ENCODE results near the gene KRTAP10-7.
A peak's percentile ranks its signal among the peaks of the same experiment; 100 is the strongest.
"Not testable (repeated sequence)": the region's sequence is repeated elsewhere in the genome, so short reads cannot be mapped to it uniquely, and the experiment has no call there.

Gene KRTAP10-7

DNA sequence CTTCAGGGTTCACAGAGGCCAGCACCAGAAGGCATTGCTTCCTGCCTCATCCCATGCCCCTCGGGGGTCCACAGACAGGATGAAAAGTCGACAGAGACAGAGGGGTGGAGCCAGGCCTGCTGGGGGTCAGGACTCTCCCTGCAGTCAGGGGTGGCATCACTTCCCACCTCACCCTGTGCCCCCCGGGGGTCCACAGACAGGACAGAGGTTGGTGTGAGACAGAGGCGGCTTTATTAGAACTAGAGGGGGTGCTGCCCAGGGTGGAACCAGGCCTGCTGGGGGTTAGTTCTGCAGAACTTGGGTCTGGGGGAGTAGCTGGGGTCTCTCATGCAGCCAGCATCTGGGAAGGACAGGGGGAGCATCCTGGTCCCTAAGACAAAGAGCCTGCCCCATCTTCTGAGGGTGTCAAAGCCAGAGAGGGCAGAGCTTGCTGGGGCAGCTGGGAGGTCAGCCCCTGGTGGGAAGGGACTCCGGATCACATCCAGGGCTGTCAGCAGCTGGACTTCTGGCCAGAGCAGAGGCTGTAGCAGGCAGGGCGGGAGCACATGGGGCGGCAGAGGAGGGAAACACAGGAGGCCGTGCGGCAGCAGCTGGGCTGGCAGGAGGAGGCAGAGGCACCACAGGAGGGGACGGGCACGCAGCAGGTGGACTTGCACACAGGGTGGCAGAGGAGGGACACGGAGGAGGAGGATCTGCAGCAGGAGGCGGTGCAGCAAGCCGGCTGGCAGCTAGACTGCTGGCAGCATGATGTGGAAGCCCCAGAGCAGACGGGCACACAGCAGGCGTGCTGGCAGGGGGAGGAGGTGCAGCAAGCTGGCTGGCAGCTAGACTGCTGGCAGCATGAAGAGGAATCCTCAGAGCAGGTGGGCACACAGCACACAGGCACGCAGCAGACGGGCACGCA is 9.2 kb upstream of the KRTAP10-7 start:
- peak in 1 of 2 experiments; percentile 46 for DNase-seq

DNA sequence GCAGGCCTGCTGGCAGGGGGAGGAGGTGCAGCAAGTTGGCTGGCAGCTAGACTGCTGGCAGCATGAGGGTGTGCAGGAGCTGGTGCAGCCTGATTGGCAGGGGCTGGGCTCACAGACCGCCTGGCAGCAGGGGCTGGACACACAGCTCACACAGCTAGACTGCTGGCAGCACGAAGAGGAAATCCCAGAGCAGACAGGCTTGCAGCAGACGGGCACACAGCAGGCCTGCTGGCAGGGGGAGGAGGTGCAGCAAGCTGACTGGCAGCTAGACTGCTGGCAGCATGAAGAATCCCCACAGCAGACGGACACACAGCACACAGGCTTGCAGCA is 8.6 kb upstream of the KRTAP10-7 start:
- DNase-seq: peak in 1 of 2 experiments; percentile 34

DNA sequence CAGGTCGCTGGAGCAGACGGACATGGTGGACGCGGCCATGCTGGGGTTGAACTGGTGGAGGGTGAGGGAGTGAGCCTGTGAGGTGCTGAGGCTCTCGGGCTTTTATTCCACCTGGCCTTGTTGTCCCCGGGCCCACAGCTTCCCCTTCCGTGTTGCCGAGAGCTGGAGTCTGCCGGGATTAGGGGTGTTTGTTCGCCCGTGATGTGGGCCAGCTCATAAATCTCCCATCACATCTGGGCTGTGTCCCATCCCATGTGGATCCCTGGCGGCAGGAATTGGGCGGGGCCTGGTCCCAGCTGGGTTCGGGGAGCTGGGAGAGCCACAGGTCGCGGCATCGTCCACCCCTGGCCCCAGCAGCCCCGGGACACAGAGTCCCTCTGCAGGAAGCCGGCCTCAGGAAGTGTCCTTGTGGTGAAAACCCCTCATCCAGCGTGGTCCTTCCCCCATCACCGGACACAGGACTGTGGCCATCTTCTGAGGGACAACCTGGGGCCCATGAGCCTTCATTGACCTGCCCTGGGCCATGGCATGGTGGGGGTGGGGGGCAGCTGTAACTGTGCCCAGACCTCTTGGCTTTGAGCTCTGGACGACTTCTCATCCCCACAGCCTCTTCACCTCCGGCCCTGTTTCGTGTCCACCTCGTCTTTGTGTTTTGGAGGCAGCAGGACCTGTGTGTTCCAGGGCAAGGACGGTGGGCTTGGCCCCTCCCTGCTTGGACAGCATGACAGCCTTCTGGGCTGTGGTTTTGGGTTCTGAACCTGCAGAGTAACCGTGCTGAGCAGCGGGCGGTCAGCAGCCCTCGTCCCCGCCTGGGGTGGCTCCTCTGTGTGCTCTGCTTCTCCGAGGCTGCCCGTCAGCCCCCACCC is 7.7 kb upstream of the KRTAP10-7 start, which contains the start of gene KRTAP10-6:
Gene KRTAP10-6 (minus strand): TSS at position 60 of the 866 bp plus-strand sequence. CDS start 21 bp downstream, at position 39.
- DNase-seq: no peak

DNA sequence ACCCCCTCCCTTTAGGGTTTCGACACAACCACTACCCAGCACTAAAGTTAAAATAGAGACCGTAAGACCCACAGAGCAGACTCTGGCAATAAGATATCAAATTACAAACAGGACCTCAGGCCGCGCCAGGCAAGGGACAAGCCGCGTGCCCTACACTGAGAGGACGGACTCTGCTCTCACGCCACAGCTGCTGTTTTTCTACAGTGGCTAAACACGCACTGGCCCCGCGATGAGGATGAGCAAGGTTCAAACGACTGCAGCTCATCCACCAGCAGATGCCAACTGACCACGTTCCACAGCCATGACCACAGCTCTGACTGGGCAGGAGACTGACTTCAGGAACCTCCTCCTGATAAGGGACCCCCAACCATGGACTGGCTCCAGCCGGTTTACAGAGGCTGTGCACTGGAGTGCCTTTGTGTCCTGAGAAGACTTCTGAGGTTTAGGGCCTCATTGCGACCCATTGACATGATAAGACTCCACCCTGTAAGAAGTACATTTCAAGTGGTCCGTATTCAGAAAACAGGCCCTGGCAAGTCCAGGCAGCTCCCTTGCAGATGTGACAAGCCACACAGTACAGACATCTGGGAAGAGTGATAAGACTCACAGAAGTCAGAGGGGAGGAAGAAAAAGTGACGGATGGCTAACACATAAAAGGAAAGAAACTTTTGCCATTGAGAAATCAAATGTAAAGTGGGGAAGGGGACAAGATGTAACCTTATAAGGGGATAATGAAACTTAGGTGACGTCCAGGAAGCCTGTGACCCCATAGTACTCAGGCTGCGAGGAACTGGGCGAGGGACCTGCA is 6.6 kb upstream of the KRTAP10-7 start:
- DNase-seq: no peak

DNA sequence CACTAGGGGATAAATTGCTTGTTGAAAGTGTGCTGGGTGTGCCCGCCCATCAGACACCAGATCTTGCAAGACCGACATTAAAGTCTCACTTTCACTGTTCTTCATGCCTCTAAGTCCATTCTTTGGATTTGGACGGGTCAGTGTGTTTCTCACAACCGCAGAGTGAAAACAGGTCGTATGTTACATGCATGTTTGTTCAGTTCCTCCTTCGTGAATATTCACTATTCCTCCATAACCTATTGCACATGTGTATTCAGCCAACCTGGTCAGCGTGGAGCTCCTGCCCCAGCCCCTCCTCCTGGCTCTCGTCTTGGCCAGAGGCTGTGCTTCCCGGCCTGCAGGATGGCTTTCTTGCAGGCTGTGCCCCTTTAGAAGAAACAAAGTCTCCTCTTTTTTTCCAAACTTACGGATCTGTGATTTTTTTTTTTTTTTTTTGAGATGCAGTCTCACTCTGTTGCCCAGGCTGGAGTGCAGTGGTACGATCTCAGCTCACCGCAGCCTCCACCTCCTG is 5.9 kb upstream of the KRTAP10-7 start:
- no peak for DNase-seq

DNA sequence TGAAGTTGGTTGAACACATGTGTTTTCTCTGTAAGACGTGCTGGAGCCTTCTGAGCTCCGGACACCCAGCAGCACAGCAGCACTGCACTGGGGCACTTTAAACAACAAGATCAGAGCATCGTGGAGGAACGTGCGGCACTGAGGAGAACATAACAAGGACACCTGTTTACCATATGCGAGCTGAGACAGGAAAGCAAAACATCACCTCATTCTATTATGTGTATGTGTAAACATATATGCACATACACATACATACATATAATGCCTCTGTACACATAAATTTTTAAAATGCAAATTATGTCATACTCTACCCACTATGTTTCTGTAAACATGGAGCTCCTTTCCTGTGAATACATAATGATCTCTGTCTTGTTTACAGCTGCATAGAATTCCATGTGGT is 4.9 kb upstream of the KRTAP10-7 start:
- DNase-seq: no peak

DNA sequence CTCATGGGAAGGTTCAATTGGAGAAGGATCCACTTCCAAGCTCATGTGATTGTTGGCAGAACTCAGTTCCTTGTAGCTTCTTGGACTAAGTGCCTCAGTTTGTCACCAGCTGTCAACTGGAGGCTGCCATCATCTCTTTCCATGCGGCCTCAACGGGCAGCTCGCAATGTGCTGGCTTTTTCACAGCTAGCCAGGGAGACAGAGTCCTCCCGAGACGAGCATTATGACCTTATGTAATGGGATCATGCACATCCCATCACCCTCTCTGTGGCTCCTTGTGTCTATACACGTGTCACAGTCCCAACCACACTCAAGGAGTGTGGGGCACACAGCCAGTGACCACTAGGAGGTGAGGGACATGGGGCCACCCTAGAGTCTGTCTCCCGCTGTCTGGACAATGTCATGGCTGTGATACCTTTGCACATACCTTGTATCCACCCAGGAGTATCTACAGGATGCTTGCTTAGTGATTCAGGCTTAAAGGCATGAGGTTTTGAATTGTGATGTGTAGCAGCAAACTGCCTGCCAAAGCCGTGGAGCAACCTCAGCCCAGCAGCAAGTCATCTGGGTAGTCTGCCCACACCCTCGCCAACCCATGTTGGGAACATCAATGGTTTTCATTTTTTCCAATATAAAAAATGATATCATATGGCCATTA is 4.2 kb upstream of the KRTAP10-7 start:
- DNase-seq: no peak

DNA sequence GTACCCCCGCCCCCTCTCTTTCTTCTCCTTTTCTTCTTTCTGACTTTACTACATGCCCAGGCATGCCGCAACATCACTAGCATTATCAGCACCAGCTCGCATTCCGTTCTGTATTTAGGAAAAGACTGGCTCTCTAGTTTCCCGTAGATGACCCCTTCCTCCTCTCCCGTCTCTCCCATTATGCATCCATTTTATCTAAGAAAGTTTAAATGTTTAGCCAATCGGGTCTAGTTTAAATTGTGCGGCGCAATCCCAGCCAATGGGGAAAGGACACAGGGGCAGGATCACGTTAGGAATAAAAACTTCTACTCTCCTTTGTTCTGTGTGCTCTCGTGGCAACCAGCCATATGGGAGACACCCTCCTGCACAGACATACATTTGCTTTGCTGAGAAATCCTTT is 2.3 kb upstream of the KRTAP10-7 start:
- DNase-seq: no peak

DNA sequence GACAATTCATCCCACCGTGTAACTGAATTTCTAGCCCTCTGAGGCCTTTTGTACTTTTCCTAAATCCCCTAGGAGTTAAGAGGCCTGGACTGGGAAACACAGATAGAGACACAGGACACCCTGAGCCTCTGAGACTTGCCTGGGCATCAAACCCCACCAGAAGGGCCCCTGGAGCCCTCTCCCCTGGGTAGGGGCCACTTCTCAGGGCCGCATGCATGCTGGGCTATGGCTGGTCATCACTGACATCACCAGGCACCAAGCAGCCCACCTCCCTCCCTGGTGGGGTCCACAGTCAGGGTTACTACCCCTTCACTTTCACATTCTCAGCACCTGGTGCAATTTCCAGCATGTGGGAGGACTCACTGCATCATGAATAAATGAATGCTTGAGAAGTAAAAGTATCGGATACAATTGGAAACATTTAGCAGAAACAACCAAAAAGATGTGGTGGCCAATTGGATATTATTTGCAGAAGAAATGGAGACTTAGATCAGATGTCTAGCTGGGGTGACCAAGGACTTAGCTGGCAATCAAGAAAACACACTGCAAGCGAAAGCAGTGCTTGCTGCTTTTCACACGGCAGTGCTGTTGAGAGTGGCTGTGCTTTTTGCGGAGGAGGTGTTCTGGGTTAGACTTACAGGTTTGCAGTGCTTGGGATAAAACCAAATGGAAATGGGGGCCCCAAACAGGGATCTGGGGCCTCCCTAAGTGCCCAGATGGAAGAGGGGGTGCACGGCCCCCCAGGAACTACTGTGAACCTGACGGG is 950 bp upstream of the KRTAP10-7 start:
- DNase-seq: no peak

DNA sequence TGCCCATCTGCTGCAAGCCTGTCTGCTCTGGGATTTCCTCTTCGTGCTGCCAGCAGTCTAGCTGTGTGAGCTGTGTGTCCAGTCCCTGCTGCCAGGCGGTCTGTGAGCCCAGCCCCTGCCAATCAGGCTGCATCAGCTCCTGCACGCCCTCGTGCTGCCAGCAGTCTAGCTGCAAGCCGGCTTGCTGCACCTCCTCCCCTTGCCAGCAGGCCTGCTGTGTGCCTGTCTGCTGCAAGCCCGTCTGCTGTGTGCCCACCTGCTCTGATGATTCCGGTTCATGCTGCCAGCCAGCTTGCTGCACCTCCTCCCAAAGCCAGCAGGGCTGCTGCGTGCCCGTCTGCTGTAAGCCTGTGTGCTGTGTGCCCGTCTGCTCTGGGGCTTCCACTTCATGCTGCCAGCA is 694 bp downstream of the KRTAP10-7 start:
- peak in 1 of 2 experiments; percentile 5 for DNase-seq

DNA sequence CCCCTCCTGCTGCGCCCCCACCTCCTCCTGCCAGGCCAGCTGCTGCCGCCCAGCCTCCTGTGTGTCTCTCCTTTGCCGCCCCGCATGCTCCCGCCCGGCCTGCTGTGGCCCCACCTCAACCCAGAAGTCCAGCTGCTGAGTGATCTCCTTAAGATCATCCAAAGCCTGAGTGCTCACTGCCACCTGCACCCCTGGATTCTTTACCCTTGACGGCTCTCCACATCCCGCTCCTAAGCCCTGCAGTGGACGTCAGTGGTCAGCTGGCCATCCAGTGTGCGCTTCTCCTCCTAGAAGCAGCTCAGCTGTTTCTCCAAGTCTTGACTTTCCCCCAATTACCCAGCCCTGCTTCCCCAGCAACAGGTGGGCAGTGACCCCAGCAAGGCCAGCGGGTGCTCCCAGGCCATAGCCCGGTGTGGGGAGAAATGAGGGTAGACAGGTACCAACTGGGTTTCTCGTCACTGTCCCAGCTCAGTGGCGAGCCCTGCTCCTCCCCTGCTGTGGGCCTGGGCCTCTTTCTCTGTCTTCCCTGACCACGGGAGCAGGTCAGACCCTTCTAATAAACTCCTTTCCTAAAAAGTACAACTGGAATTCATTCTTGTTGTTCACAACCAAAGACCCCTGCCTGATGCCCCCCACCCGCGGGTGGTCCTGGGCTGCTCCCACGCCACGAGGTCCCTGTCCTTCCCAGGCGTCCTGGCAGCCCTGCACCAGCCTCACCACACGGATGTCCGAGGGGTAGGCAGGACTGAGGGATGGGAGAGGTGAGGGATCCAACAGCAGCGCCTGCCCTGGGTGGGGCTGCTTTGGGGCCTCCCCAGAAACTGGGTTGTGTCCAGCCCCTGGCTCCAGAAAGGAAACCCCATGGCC is 1.4 kb downstream of the KRTAP10-7 start:
- DNase-seq: no peak

DNA sequence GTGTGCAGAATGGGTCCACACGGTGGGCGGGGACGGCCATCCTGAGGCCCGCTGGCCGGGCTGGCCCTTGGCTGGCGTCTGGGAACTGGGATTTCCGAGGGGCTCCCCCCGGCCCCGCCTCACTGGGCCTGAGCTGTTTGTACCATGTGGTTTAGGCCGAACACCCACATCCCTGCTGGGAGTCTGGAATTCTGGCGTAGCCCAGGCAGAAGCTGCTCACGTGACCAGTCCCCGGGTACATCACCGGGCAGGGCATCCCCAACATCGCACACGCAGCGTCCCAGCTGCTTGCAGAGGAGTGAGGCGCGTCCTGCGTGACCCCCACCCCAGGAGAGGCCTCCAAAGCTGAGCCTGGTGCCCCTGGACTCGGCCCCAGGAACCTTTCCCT is 2.1 kb downstream of the KRTAP10-7 start:
- DNase-seq: no peak

DNA sequence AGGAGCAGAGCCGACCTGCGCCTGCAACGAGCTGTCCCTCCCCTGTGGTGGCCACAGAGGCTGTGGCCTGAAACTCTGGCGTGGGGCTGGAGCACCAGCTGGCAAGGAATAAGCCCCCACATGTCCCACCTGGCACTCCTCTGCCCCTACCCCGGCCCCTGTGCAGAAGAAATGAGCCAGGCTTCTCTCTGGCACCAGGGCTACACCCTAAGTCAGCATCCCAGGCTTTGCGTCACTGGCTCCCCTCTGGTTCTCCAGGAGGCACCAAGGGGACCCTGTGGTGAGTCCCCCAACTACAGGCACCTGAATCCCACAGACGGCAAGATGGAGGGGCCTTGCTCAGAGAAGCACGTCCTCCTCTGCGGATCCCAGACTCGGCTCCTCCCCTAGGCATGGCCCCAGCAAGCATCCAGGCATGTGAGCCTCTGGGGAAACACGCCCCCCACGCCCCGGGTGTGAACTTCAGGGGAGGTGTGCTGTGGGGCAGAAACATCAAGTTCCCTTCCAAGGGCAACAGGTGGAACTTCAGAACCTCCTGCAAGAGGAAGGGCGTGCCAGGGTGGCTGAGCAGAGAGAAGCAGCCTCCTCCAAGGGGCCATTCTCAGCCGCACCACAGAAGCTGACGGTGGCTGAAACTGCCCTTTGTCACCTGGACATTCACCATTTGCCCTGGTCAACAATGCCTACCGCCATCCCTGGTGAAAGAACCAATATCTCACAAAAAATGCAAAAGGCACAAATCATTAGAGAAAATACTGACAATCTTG is 2.9 kb downstream of the KRTAP10-7 start:
- no peak for DNase-seq

DNA sequence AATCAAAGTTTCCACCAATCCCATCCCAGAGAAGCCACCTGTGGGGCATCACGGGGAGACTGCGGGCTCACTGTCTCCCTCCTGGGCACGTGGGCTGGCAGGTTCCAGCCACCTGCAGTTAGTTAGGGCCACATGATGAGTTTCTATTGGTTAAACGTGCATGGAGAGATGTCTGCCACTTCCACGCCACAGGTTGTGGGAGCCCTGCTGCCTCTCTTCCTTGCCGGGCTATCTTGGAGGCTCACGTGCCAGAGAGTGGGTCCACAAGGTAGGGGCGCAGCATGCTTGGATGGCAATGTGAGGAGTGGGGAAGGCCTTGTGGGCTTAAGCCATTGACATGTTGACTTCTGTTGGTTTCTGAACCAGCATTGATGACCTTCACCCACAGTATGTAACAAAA is 3.5 kb downstream of the KRTAP10-7 start:
- DNase-seq: no peak

DNA sequence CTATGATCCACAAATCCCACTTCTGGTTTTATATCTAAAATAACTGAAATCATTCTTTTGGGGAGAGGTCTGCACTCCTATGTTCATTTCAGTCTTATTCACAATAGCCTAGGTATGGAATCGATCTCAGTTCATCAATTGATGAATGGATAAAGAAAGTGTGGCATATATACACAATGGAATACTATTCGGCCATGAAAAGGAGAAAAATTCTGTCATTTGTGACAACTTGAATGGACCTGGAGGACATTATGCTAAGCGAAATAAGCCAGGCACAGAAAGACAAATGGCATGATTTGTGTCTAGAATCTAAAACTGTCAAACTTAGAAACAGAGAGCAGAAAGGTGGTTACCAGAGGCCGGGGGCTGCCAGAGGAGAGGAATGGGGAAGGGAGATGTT is 6.1 kb downstream of the KRTAP10-7 start:
- no peak for DNase-seq

DNA sequence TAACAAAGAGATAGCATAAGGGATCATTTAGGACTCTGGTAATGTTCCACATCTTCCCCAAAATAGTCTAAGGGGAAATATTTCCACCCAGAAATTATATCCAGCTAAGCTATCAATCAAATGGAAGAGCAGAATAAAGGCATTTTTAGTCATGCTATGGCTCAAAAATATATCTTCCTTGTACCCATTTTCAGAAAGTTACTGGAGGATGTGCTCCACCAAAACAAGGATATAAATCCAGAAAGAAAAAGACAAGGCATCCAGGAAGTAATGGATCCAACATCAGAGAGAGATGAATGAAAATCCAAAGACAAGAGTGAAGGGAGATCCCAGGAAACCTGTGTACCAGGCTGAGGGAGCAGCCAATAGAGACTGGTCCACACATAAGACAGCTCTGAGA is 8.8 kb downstream of the KRTAP10-7 start:
- no peak for DNase-seq

DNA sequence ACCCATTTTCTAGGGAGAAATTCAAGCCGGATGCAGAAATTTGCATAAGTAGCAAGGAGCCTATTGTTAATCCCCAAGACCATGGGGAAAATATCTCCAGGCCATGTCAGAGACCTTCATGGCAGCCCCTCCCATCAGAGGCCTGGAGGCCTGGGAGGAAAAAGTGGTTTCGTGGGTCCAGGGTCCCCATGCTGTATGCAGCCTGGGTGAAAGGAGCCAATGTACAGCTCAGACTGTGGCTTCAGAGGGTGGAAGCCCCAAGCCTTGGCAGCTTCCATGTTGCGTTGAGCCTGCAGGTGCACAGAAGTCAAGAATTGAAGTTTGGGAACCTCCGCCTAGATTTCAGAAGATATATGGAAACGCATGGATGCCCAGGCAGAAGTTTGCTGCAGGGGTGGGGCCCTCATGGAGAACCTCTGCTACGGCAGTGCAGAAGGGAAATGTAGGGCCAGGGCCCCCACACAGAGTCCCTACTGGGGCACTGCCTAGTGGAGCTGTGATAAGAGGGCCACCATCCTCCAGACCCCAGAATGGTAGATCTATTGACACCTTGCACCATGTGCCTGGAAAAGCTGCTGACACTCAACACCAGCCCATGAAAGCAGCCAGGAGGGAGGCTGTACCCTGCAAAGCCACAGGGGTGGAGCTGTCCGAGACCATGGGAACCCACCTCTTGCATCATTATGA is 9.9 kb downstream of the KRTAP10-7 start:
- DNase-seq: not testable (repeated sequence)

DNA sequence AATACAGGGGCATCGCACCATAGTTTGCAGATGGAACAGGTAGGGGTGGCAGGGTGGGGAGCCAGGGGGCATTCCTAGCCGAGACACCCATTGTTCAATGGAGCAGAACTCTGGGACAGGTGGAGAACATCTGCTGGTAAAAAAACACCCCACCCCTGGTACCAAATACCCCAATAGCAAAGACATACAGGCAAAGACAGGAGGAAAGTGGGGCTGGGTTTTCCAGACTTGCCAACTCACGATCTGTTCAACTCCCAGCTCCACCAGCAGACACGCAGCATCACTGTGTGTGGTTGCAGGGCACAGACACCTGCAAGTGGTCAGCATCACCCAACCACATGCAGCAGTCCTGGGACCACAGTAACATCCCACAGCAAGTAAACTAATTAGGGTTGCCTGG is 11.2 kb downstream of the KRTAP10-7 start:
- no peak for DNase-seq

DNA sequence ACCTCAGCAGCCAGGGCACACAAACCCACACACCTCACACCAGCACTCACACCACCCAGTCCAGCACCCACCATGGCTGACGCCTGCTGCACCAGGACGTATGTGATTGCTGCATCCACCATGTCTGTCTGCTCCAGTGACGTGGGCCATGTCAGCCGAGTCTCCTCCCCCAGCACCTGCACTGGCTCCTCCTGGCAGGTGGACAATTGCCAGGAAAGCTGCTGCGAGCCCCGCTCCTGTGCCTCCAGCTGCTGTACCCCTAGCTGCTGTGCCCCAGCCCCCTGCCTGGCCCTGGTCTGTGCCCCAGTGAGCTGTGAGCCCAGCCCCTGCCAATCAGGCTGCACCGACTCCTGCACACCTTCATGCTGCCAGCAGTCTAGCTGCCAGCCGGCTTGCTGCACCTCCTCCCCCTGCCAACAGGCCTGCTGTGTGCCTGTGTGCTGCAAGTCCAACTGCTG is 11.7 kb downstream of the KRTAP10-7 start, which contains the start of gene KRTAP10-8:
Gene KRTAP10-8 (plus strand): TSS at position 51 of the 458 bp plus-strand sequence. CDS start 22 bp downstream, at position 73.
- no peak for DNase-seq
